ENCODE measurements around the gene DYNLT2. TPM values are rescaled to one million over a fixed set of nuclear protein-coding genes. Genes with fewer than 3 reads are reported as not detected.
"Not testable (repeated sequence)": the region's sequence is repeated elsewhere in the genome, so short reads cannot be mapped to it uniquely, and the experiment has no call there.

Gene DYNLT2
- total RNA-seq, 1 donor from 2014 or later: 3.8 TPM

- peak; percentile 25 for DNase-seq (ENCODE audit: low spot score)
Measured at GRCh38 chr6:169783971-169784820, 32.8 kb upstream of the DYNLT2 start.

- peak; percentile 31 for DNase-seq (ENCODE audit: low spot score)
Measured at GRCh38 chr6:169783401-169783800, 32.0 kb upstream of the DYNLT2 start.

- peak; percentile 32 for DNase-seq (ENCODE audit: low spot score)
Measured at GRCh38 chr6:169782966-169783365, 31.6 kb upstream of the DYNLT2 start.

GRCh38 chr6:169780571-169781091 is 29.3 kb upstream of the DYNLT2 start:
- peak; percentile 42 for DNase-seq (ENCODE audit: low spot score)

GRCh38 chr6:169779896-169780295 is 28.5 kb upstream of the DYNLT2 start:
- DNase-seq (ENCODE audit: low spot score): peak; percentile 31

- peak; percentile 18 for DNase-seq (ENCODE audit: low spot score)
Measured at GRCh38 chr6:169779092-169779815, 27.9 kb upstream of the DYNLT2 start.

GRCh38 chr6:169778646-169779045 is 27.3 kb upstream of the DYNLT2 start:
- DNase-seq (ENCODE audit: low spot score): peak; percentile 44

- DNase-seq (ENCODE audit: low spot score): peak; percentile 28
Measured at GRCh38 chr6:169777896-169778295, 26.5 kb upstream of the DYNLT2 start.

- peak; percentile 28 for DNase-seq (ENCODE audit: low spot score)
Measured at GRCh38 chr6:169776379-169776778, 25.0 kb upstream of the DYNLT2 start.

- peak; percentile 14 for DNase-seq (ENCODE audit: low spot score)
Measured at GRCh38 chr6:169775321-169775720, 23.9 kb upstream of the DYNLT2 start.

- DNase-seq (ENCODE audit: low spot score): peak; percentile 29
Measured at GRCh38 chr6:169774347-169774746, 23.0 kb upstream of the DYNLT2 start.

- DNase-seq (ENCODE audit: low spot score): no peak
Measured at GRCh38 chr6:169766921-169767736, 15.8 kb upstream of the DYNLT2 start.

- DNase-seq (ENCODE audit: low spot score): no peak
Measured at GRCh38 chr6:169766232-169766631, 14.9 kb upstream of the DYNLT2 start.

GRCh38 chr6:169765789-169766188 is 14.4 kb upstream of the DYNLT2 start:
- DNase-seq (ENCODE audit: low spot score): not testable (repeated sequence)

GRCh38 chr6:169763881-169764280 is 12.5 kb upstream of the DYNLT2 start:
- no peak for DNase-seq (ENCODE audit: low spot score)

- DNase-seq (ENCODE audit: low spot score): no peak
Measured at GRCh38 chr6:169763308-169763707, 11.9 kb upstream of the DYNLT2 start.

GRCh38 chr6:169755162-169755561 is 3.8 kb upstream of the DYNLT2 start:
- no peak for DNase-seq (ENCODE audit: low spot score)

GRCh38 chr6:169752074-169752623 is 777 bp upstream of the DYNLT2 start:
- no peak for DNase-seq (ENCODE audit: low spot score)

GRCh38 chr6:169746556-169746955 is 4.8 kb downstream of the DYNLT2 start:
- DNase-seq (ENCODE audit: low spot score): no peak

- no peak for DNase-seq (ENCODE audit: low spot score)
Measured at GRCh38 chr6:169745405-169745804, 6.0 kb downstream of the DYNLT2 start.

- DNase-seq (ENCODE audit: low spot score): no peak
Measured at GRCh38 chr6:169741344-169741743, 10.0 kb downstream of the DYNLT2 start.
